WTC11 (cell line): ENCODE data around the gene REEP3.

Source experiments
- CTCF ChIP-seq: fragments of 200-600 bp; IDR thresholded peaks from 2 replicates; pipeline ENCODE4 v1.8.0; 2022; ENCODE audit warnings: antibody characterized with exemption
- FOXJ3 ChIP-seq: sonication (generic); formaldehyde crosslinking; IDR thresholded peaks from 2 replicates; pipeline ENCODE4 v1.9.0; 2021; ENCODE audit warnings: missing genetic modification reagents, mild to moderate bottlenecking, borderline replicate concordance
- NR2C2 ChIP-seq: sonication (generic); formaldehyde crosslinking; IDR thresholded peaks from 2 replicates; pipeline ENCODE4 v1.8.0; 2022; ENCODE audit warnings: mild to moderate bottlenecking, missing genetic modification reagents
- ZNF263 ChIP-seq: sonication (generic); formaldehyde crosslinking; IDR thresholded peaks from 2 replicates; pipeline ENCODE4 v1.8.1; 2022; ENCODE audit warnings: low read depth, mild to moderate bottlenecking, moderate library complexity, missing genetic modification reagents
- ZNF416 ChIP-seq: fragments of 250-450 bp; sonication (Bioruptor Pico); IDR thresholded peaks from 2 replicates; pipeline ENCODE4 v1.9.0; 2021; ENCODE audit warnings: mild to moderate bottlenecking, inconsistent platforms
- ZNF425 ChIP-seq: fragments of 250-450 bp; sonication (Bioruptor Pico); conservative IDR thresholded peaks from 2 replicates; pipeline ENCODE4 v1.9.0; 2021; ENCODE audit warnings: mild to moderate bottlenecking

DNA sequence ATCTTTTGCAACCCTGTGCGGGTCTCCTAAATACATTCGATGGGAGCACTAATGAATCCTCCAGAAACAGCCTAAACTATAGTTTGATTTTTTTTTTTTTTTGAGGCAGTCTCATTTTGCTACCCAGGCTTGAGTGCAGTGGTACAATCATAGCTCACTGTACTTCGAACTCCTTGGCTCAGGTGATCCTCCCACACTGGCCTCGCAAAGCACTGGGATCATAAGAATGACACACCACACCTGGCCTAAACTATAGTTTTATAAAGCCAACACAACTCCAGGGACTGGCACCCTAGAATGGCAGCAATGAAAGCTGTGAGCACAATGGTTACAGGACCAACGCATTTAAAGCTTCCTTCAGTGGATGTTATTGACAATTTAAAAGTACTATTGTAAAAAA, 41.0 kb upstream of the REEP3 start:
- TF ChIP-seq CTCF (no peak), FOXJ3 (no peak), ZNF425 (CRISPR knock-in tag) (no peak), ZNF263 (CRISPR knock-in tag) (no peak), NR2C2 (CRISPR knock-in tag) (no peak), ZNF416 (CRISPR knock-in tag) (no peak)
